Adipose tissue (tissue), 3 donors: ENCODE data around the gene U2AF1. TPM values are rescaled to one million over a fixed set of nuclear protein-coding genes. Genes with fewer than 3 reads are reported as not detected.
"Not testable (repeated sequence)": the region's sequence is repeated elsewhere in the genome, so short reads cannot be mapped to it uniquely, and the experiment has no call there.

Experiments
- H3K27ac ChIP-seq: one replicate; pipeline ENCODE4 v1.5.1; 2013; ENCODE audit warnings: low read depth, low read length
- WGBS, 3 donors: extraction: QIAGEN DNeasy Blood & Tissue Kit; methylation state at CpG; one replicate each; pipeline ENCODE4 v1.1.7; 2013; 5-methylcytosine and 5-hydroxymethylcytosine counted together
- polyA plus RNA-seq, 3 donors: library from polyadenylated mRNA; stranded (reverse); fragments of 200-250 nt; gene quantifications; one replicate each; pipeline ENCODE4 v1.2.3, GENCODE V29; 2013
- donor health status: healthy with polysubstance abuse.
- donor health status: Bipolar disorder and iron deficiency.
- donor health status: healthy.

Gene U2AF1
- polyA plus RNA-seq, 3 donors = 20.0 to 73.5 (median 32.0) TPM

DNA sequence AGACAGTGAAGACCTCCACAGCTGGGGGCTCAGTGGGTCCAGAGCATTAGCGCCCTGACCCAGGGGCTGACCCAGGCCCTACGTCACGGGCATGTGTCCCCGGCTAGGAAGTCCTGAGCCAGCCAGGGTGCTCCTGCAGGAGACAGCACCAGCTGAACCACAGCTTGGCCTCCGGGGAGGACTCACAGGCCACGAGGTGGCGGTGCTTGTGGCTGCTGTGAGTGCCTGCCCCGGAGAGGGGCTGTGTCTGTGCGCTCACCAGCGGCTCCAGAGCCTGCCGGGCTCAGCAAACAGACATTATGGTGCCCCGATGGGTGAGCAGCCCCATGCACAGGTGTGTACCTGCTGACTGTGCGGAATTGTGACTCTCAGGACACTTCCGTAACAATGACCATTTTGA is 62.8 kb downstream of the U2AF1 start:
- WGBS, 3 donors = 69 to 91% (median 75%) methylated on average over 2 to 12 of the region's 14 CpGs
- not testable (repeated sequence) for H3K27ac ChIP-seq

GRCh38 chr21:43043291-43043690 is 64.1 kb downstream of the U2AF1 start:
- H3K27ac ChIP-seq = not testable (repeated sequence)
- 96 to 98% (median 97%) methylated on average over 4 to 10 of the region's 14 CpGs for WGBS, 3 donors

Other genes with a start within 250 kb of the U2AF1 start
- 10 to 100 TPM in 1 of 3 donors, 1 to 10 TPM in 2; 7.9 to 15.7 (median 9.1) TPM for gene WDR4, start 228.0 kb downstream of the U2AF1 start, polyA plus RNA-seq
- 10 to 100 TPM; 20.0 to 27.3 (median 24.0) TPM for gene NDUFV3, start 214.3 kb downstream of the U2AF1 start, polyA plus RNA-seq
- gene ERVH48-1, start 181.9 kb downstream of the U2AF1 start, polyA plus RNA-seq = under 1 TPM in 1 of 3 donors, not detected in 2; 0.06 TPM
- 1 to 10 TPM; 4.0 to 9.2 (median 7.6) TPM for gene PKNOX1, start 133.0 kb downstream of the U2AF1 start, polyA plus RNA-seq
- 10 to 100 TPM; 19.6 to 43.0 (median 25.7) TPM for gene CBS, start 31.7 kb downstream of the U2AF1 start, polyA plus RNA-seq
- not detected for gene CRYAA, start 61.4 kb upstream of the U2AF1 start, polyA plus RNA-seq